Chondrocyte (in vitro differentiated cells): ENCODE results near the gene C14orf93. TPM values are rescaled to one million over a fixed set of nuclear protein-coding genes. Genes with fewer than 3 reads are reported as not detected.

ENCODE experiments used
- DNase-seq: peaks from one replicate; pipeline ENCODE4 v3.0.0; 2021; ENCODE audit warnings: mixed read lengths, low spot score
- H3K27ac Mint-ChIP-seq: one replicate; pipeline ENCODE4 v1.8.0; 2021; ENCODE audit warnings: mild to moderate bottlenecking, moderate library complexity, mixed read lengths; ENCODE audit not compliant: unreplicated experiment
- H3K27me3 Mint-ChIP-seq: 2 replicates; pipeline ENCODE4 v1.8.0; 2021; ENCODE audit warnings: low read depth, mixed read lengths
- H3K36me3 Mint-ChIP-seq: 2 replicates; pipeline ENCODE4 v1.8.0; 2021; ENCODE audit warnings: low read depth, mixed read lengths
- H3K4me1 Mint-ChIP-seq: 2 replicates; pipeline ENCODE4 v1.8.0; 2021; ENCODE audit warnings: low read depth, mild to moderate bottlenecking, mixed read lengths
- H3K4me3 Mint-ChIP-seq: one replicate; pipeline ENCODE4 v1.8.0; 2021; ENCODE audit warnings: mild to moderate bottlenecking, moderate library complexity, mixed read lengths; ENCODE audit not compliant: unreplicated experiment
- H3K9me3 Mint-ChIP-seq: 2 replicates; pipeline ENCODE4 v1.8.0; 2021; ENCODE audit warnings: low read depth, mixed read lengths
- total RNA-seq: library from RNA; stranded (reverse); gene quantifications from 3 replicates; pipeline ENCODE4 v1.2.1, GENCODE V29; 2021
- TF ChIP-seq, protein P1 (sequence below): fragments of 200-600 bp; sonication (generic); IDR thresholded peaks from 2 replicates; pipeline ENCODE4 v1.5.0; 2021; ENCODE audit warnings: antibody characterized with exemption, mild to moderate bottlenecking, moderate library complexity

C14orf93 gene
- total RNA-seq, 1 donor from 2014 or later = 6.0 TPM

DNA sequence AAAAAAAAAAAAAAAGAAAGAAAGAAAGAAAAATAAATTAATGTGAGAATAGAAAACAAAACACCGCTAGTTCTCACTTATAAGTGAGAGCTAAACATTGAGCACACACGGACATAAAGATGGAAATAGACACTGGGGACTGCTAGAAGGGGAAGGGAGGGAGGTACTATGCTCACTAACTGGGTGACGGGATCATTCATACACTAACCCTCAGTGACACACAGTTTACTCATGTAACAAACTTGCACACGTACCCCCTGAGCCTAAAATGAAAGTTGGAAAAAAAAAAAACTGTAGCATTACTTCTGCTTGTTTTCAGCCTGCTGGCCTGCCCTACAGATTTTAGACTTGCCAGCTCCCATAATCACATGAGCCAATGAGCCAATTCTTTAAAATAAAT is 70.3 kb downstream of the C14orf93 start:
- DNase-seq = no peak
- no peak overlapping the region for H3K27ac Mint-ChIP-seq
- H3K4me3 Mint-ChIP-seq = no peak overlapping the region
- TF ChIP-seq, protein P1, sequence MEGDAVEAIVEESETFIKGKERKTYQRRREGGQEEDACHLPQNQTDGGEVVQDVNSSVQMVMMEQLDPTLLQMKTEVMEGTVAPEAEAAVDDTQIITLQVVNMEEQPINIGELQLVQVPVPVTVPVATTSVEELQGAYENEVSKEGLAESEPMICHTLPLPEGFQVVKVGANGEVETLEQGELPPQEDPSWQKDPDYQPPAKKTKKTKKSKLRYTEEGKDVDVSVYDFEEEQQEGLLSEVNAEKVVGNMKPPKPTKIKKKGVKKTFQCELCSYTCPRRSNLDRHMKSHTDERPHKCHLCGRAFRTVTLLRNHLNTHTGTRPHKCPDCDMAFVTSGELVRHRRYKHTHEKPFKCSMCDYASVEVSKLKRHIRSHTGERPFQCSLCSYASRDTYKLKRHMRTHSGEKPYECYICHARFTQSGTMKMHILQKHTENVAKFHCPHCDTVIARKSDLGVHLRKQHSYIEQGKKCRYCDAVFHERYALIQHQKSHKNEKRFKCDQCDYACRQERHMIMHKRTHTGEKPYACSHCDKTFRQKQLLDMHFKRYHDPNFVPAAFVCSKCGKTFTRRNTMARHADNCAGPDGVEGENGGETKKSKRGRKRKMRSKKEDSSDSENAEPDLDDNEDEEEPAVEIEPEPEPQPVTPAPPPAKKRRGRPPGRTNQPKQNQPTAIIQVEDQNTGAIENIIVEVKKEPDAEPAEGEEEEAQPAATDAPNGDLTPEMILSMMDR = no peak
- no peaks in the 10 kb centered on the region for H3K4me1 Mint-ChIP-seq
- H3K27me3 Mint-ChIP-seq = no peaks in the 10 kb centered on the region
- H3K36me3 Mint-ChIP-seq = peaks cover 8% of the 10 kb centered on the region
- H3K9me3 Mint-ChIP-seq = no peaks in the 10 kb centered on the region

Other genes starting within 250 kb of the C14orf93 start
- 75.7 to 78.1 TPM (median 77.2 TPM) in 3 replicates for gene OXA1L, start 243.5 kb downstream of the C14orf93 start, total RNA-seq
- 0.46 to 1.5 TPM (median 1.5 TPM) in 3 replicates for gene SLC7A7, start 194.7 kb downstream of the C14orf93 start, total RNA-seq
- gene MRPL52, start 180.3 kb downstream of the C14orf93 start, total RNA-seq = 71.5 to 93.2 TPM (median 74.7 TPM) in 3 replicates
- 486 to 1,030 TPM (median 987 TPM) in 3 replicates for gene MMP14, start 173.6 kb downstream of the C14orf93 start, total RNA-seq
- gene LRP10, start 138.4 kb downstream of the C14orf93 start, total RNA-seq = 124 to 168 TPM (median 167 TPM) in 3 replicates
- gene REM2, start 126.9 kb downstream of the C14orf93 start, total RNA-seq = 0.10 TPM in 1 of 3 replicates, not detected in the others
- gene RBM23, start 91.0 kb downstream of the C14orf93 start, total RNA-seq = 51.3 to 72.0 TPM (median 53.1 TPM) in 3 replicates
- gene PRMT5, start 80.8 kb downstream of the C14orf93 start, total RNA-seq = 42.0 to 59.5 TPM (median 50.4 TPM) in 3 replicates
- gene HAUS4, start 53.1 kb downstream of the C14orf93 start, total RNA-seq = 27.6 to 35.2 TPM (median 29.3 TPM) in 3 replicates
- gene AJUBA, start 27.6 kb downstream of the C14orf93 start, total RNA-seq = 56.5 to 124 TPM (median 124 TPM) in 3 replicates
- gene PSMB5, start 24.8 kb upstream of the C14orf93 start, total RNA-seq = 151 to 207 TPM (median 172 TPM) in 3 replicates
- not detected in 3 replicates for gene PSMB11, start 32.1 kb upstream of the C14orf93 start, total RNA-seq
- gene CDH24, start 47.4 kb upstream of the C14orf93 start, total RNA-seq = 9.3 to 10.6 TPM (median 10.2 TPM) in 3 replicates
- 129 to 169 TPM (median 137 TPM) in 3 replicates for gene ACIN1, start 85.0 kb upstream of the C14orf93 start, total RNA-seq
- gene C14orf119, start 85.4 kb upstream of the C14orf93 start, total RNA-seq = 51.0 to 56.8 TPM (median 52.5 TPM) in 3 replicates
- not detected in 3 replicates for gene CIROP, start 94.8 kb upstream of the C14orf93 start, total RNA-seq
- gene CEBPE, start 109.1 kb upstream of the C14orf93 start, total RNA-seq = not detected in 3 replicates
- 0.31 to 0.89 TPM (median 0.45 TPM) in 3 replicates for gene SLC7A8, start 173.5 kb upstream of the C14orf93 start, total RNA-seq
- not detected in 3 replicates for gene RNF212B, start 227.8 kb upstream of the C14orf93 start, total RNA-seq